ENCODE results near the gene HOXA1. TPM values are rescaled to one million over a fixed set of nuclear protein-coding genes. Genes with fewer than 3 reads are reported as not detected.

The HOXA1 gene
- 0.10 TPM in 1 of 2 replicates, not detected in the other for total RNA-seq (2014; rRNA removed; shearing (Covaris generic))

DNA sequence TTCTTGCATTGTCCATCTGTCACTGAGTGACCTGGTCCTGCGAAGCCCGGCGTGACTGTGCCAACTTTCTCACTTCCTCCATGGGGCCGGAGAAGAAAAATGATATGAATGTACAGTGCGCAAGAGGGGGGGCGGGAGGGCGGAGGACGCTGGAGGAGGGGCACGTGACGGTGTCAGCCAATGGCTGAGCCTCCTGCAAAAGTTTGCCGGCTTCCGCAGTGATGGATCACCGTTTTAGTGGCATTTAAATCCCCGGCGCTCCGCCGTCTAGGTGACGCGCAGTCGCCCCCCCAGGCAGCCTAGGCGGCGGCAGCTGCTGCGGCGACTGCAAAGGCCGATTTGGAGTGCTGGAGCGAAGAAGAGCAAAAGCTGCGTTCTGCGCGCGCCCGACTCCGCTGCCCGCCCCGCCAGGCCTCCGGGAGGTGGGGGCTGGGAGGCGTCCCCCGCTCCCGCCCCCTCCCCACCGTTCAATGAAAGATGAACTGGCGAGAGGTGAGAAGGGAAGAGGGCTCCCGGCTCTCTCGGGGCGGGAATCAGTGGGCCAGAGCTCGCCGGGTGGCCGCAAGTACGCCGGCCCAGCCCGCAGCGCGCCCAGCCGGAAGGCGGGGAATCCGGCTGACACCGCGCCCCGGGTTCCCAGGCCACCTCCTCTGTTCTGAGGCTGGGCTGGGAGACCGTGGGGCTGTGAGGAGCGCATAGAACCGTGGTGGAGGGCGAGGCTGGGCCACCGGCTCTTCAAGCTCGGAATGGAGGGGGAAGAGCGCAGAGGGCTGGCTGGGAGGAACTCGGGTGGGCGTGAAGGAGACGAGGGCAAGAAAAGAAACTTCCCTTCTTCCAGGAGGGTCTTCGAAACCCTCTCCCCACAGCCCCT, at the start of gene HOXA1:
HOXA1 (minus strand) TSS at position 104 of the 871 bp plus-strand sequence; CDS start at position 16, 88 bp downstream.
- peak; percentile 92 for DNase-seq
- peak within 1 kb of the TSS; percentile 39 for H3K4me3 ChIP-seq (ENCODE audit: insufficient read depth, low read depth, low read length)
- H3K27me3 ChIP-seq (ENCODE audit: control insufficient read depth, insufficient read depth, low read length) = peaks cover 90% of the 10 kb centered on the region
- no peaks in the 10 kb centered on the region for H3K36me3 ChIP-seq (replicated peaks; ENCODE audit: control insufficient read depth, insufficient read depth, low read length)

DNA sequence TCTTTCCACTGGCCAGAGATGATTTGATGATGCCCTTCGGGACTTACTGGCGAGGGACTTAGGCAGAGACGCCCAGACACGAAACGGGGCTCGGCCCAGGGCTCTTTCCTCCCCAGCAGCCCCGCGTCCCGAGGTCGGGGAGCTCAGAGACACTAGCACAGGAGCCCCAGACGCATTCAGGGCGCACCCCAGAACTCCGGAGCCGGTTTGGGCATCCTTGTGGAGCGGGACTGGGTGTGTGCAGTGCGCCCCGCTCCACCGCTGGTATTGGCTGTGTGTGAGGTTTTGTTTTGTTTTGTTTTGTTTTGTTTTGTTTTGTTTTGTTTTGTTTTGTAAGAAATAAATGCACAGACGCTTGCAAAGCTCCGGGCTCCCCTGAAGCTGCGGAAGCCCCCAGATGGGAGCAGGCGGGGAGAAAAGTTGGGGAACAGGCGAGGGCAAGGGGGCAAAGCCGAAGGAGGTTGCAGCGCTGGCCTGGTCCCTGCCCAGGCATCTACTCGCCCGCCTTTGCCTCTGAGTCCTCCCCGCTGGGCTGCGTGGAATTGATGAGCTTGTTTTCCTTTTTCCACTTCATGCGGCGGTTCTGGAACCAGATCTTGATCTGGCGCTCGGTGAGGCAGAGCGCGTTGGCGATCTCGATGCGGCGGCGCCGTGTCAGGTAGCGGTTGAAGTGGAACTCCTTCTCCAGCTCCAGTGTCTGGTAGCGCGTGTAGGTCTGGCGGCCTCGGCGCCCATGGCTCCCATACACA, 49.5 kb upstream of the HOXA1 start:
- Histone ChIP-seq H3K4me3 (ENCODE audit: insufficient read depth, low read depth, low read length) (no peak overlapping the region), H3K27me3 (ENCODE audit: control insufficient read depth, insufficient read depth, low read length) (peaks cover 99% of the 10 kb centered on the region), H3K36me3 (replicated peaks; ENCODE audit: control insufficient read depth, insufficient read depth, low read length) (no peaks in the 10 kb centered on the region)
- peak; percentile 66 for DNase-seq

DNA sequence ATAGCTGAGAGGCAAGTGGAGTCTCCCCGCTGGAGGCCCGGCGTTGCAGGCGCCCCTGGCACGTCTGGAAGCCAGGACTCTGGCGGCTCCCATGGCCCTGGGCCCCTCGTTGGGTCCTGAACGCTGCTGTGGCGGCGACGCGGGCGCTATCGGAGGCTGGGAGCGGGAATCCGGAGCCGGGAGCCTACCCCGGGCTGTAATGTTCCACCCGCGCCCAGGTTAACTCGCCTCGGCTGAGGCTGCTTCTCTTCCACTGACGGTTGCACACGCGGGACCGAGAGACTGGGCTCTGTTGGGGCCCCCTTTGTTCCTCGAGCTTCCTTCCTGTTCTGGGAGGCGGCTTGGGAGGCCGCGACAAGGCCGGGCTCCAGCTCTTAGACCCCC, 49.0 kb upstream of the HOXA1 start:
- DNase-seq = peak; percentile 76

DNA sequence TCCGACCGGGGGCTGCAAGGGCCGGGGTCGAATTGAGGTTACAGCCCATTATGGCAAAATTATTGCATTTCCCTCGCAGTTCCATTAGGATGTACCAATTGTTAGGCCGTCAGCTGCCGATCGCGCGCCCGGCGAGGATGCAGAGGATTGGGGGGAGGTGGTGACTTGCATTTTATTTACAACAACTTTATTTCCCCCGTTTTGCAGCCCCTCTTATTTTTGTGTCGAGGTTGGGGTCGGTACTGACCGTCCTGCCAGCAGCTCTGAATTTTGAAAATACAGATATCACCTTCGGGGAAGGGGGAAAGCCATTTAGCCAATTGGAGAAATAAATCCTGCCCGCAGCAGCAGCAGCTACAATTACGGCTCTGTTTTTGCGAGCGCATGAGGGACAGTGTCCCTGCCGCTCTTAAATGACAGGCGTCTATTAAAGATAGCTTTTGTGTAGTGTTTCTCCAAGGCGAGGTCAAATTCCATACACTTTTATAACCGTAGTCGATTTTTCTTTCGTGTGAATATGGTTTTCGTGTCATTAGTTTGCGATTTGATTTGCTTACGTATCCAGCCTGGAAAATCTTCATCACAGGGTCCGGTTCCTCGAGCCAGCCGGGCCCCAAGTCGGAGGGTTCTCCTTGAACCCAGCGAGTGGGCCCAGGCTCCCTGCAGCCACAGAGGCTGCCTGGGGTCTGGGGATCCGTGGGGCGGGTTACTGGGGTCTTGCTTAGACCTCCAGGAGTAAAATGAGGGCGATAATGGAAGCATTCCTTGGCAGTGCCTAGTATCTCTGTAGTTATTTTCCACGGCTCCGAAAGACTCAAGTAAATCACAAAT, 48.4 kb upstream of the HOXA1 start:
- H3K4me3 ChIP-seq (ENCODE audit: insufficient read depth, low read depth, low read length) = no peak overlapping the region
- H3K36me3 ChIP-seq (replicated peaks; ENCODE audit: control insufficient read depth, insufficient read depth, low read length) = no peaks in the 10 kb centered on the region
- peaks cover 99% of the 10 kb centered on the region for H3K27me3 ChIP-seq (ENCODE audit: control insufficient read depth, insufficient read depth, low read length)
- no peak for DNase-seq

More for the DNA sequence above, 49.0 kb upstream of the HOXA1 start:
- H3K27me3 ChIP-seq (ENCODE audit: control insufficient read depth, insufficient read depth, low read length) = peaks cover 99% of the 10 kb centered on the region
- H3K4me3 ChIP-seq (ENCODE audit: insufficient read depth, low read depth, low read length) = no peak overlapping the region
- H3K36me3 ChIP-seq (replicated peaks; ENCODE audit: control insufficient read depth, insufficient read depth, low read length) = no peaks in the 10 kb centered on the region

DNA sequence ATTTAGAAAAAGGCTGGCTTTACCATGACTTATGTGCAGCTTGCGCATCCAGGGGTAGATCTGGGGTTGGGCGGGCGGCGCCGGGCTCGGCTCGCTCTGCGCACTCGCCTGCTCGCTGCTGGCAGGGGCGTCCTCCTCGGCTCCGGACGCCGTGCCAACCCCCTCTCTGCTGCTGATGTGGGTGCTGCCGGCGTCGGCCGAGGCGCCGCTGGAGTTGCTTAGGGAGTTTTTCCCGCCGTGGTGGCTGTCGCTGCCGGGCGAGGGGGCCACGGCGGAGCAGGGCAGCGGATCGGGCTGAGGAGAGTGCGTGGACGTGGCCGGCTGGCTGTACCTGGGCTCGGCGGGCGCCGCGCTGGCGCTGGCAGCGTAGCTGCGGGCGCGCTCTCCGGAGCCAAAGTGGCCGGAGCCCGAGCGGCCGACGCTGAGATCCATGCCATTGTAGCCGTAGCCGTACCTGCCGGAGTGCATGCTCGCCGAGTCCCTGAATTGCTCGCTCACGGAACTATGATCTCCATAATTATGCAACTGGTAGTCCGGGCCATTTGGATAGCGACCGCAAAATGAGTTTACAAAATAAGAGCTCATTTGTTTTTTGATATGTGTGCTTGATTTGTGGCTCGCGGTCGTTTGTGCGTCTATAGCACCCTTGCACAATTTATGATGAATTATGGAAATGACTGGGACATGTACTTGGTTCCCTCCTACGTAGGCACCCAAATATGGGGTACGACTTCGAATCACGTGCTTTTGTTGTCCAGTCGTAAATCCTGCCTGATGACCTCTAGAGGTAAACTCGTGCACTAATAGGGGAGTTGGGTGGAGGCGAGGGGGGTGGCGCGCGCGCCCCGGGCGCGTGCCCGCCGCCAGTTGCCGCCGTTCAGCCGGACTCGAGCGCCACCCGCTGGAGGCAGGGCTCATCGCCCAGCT, 47.5 kb upstream of the HOXA1 start, which contains the start of gene HOXA5:
HOXA5 (minus strand) TSS at position 659 of the 927 bp plus-strand sequence; CDS start at position 585, 74 bp downstream.
- Histone ChIP-seq H3K27me3 (ENCODE audit: control insufficient read depth, insufficient read depth, low read length) (peaks cover 99% of the 10 kb centered on the region), H3K4me3 (ENCODE audit: insufficient read depth, low read depth, low read length) (peak within 1 kb of the TSS; percentile 27), H3K36me3 (replicated peaks; ENCODE audit: control insufficient read depth, insufficient read depth, low read length) (no peaks in the 10 kb centered on the region)
- peak; percentile 98 for DNase-seq

DNA sequence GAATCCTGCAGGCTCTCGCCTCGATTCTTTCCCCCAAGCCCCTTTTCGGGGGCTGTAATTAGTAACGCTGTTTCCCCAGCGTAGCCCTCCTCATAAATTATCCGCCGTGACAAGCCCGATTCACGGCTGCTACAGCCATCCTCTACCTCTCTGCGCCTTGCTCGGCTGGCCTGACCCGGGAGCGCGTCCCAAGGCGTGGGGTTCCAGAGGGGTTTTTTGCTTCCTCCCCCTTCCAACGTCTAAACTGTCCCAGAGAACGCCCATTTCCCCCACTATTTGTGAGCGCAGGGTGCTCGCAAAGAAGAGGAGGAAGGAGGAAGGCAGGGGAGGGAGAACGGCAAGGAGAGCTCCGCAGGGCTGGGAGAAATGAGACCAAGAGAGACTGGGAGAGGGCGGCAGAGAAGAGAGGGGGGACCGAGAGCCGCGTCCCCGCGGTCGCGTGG, 46.8 kb upstream of the HOXA1 start:
- no peaks in the 10 kb centered on the region for H3K36me3 ChIP-seq (replicated peaks; ENCODE audit: control insufficient read depth, insufficient read depth, low read length)
- no peak for DNase-seq
- H3K4me3 ChIP-seq (ENCODE audit: insufficient read depth, low read depth, low read length) = peak overlapping the region; percentile 27
- H3K27me3 ChIP-seq (ENCODE audit: control insufficient read depth, insufficient read depth, low read length) = peaks cover 99% of the 10 kb centered on the region

DNA sequence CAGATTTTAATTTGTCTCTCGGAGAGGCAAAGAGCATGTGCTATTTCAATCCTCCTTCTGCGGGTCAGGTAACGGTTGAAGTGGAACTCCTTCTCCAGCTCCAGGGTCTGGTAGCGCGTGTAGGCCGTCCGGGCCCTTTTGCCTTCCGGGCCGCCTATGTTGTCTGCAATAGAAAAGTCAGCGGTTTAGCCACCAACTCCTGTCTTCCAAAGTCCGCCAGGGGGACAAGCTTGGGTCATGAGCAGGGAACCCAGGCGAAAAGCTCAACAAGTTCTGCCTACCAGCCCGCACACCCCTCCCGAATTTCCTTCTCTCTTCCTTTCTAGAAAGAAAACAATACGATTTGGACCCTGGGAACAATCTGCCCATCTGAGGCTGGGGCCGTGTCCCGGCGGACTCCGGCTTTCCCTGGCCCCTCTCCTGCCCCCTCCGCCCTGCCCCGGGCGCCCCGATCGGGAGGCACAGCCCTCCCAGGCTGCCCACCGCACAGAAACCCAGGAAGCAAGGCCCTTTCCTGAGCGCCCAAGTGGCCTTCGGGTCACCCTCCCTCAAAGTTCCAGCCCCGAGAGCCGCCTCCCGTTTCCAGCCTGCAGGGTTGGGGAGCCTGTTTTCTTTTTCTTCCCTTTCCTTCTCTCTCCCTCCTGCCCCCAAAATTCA, 46.3 kb upstream of the HOXA1 start:
- Histone ChIP-seq H3K36me3 (replicated peaks; ENCODE audit: control insufficient read depth, insufficient read depth, low read length) (no peaks in the 10 kb centered on the region), H3K27me3 (ENCODE audit: control insufficient read depth, insufficient read depth, low read length) (peaks cover 99% of the 10 kb centered on the region), H3K4me3 (ENCODE audit: insufficient read depth, low read depth, low read length) (no peak overlapping the region)
- peak; percentile 82 for DNase-seq

DNA sequence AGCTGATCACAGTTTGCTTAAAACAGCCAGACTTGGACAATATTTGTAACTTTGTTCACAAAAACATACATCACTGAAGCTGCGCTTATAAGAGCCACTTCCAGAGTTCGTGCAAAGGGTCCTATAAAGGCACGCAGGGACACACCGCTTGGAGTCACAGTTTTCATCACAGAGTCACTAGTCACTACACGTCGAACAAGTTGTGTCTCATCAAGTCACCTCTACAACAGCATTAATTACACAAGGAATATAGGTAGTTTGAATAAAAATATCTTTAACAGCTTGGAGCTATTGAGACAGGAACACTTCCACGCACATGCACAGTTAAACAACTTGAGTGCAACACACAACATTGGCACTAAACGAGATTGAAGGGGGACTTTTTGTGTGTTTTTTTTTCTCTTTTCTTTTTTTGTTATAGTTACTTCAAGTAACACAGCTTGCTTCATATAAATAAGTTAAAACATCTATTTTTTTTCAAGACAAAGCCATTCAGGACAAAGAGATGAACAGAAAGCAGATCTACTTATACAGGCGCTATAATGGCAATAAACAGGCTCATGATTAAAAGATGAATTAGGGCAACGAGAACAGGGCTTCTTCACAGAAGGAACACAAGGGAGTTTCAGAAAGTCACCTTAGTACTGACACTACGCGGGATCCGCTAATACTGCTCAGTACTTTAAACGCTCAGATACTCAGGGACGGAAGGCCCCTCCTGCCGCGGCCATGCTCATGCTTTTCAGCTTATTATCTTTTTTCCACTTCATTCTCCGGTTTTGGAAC, 45.5 kb upstream of the HOXA1 start:
- Histone ChIP-seq H3K4me3 (ENCODE audit: insufficient read depth, low read depth, low read length) (no peak overlapping the region), H3K27me3 (ENCODE audit: control insufficient read depth, insufficient read depth, low read length) (peaks cover 99% of the 10 kb centered on the region)
- DNase-seq = no peak

DNA sequence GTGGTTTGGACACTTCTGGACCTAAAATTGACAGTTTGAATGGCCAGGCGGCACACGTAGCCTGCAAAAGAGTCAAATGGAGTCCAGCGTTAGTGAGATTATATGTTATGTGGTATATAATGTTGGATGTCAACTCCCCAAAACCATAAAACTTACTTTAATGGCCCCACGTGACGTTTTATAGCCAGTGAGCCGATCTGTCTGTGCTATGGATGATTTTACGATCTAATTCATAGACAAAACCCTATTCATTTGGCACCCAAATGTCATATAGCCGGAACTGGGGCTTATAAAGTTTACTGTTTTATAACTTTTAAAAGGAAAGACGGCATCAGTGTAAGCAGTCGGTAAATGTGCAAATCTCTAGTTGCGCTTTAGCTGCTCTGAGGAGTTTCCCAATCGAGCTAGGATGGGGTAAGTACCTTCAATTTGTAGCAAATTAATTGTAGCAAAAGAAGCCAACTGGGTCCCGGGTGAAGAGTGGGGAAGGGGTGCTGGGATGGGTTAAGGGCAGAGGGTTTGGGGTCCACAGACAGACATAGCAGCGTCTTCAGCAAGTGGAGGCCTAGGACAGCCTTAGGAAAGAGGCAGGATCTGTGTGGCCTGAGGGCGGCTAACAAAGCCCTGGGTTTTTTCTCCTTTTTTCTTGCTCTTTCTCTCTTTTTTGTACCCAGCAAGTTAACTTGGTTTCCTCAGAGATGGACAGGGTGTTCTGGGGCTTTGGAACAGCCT, 44.5 kb upstream of the HOXA1 start:
- Histone ChIP-seq H3K27me3 (ENCODE audit: control insufficient read depth, insufficient read depth, low read length) (peaks cover 99% of the 10 kb centered on the region), H3K4me3 (ENCODE audit: insufficient read depth, low read depth, low read length) (no peak overlapping the region), H3K36me3 (replicated peaks; ENCODE audit: control insufficient read depth, insufficient read depth, low read length) (no peaks in the 10 kb centered on the region)
- peak; percentile 38 for DNase-seq

More for the DNA sequence above, 45.5 kb upstream of the HOXA1 start:
- no peaks in the 10 kb centered on the region for H3K36me3 ChIP-seq (replicated peaks; ENCODE audit: control insufficient read depth, insufficient read depth, low read length)

DNA sequence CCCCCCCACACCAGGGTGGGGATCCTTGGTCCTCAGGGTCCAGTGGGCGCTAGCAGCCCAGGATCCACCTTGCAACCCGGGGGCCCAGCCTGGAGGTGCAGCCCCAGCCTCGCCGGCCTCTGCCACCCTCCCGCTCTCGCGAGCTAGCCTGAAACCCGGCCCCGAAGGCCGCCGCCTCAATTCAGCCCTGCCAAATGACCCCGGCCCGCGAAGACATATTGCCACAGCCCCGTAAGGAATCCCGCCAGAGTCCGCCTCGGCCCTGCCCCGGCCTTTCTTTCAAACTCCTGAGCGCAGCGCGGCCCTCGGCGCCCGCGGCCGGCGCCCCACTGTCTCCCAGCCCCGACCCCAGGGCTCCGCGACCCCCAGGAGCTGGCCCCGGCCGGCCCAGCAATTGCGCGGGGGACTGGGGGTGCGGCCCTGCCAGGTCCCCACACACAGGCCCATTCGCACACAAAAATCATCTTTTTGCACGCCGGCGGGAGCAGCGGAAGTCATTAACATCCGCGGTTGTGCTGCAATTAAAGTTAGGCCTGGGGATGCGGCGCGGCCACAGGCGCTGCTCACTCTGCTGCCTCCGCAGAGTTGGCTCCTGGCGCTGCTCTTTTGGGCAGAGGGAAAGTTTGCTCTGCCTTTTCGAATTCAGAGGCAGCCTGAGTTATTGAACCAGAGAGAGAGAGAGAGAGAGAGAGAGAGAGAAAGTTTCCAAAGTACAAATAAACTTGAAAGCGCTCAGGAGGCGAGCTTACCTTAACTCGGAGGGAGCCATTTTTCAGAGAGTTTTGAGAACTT, 43.7 kb upstream of the HOXA1 start:
- no peaks in the 10 kb centered on the region for H3K36me3 ChIP-seq (replicated peaks; ENCODE audit: control insufficient read depth, insufficient read depth, low read length)
- no peak overlapping the region for H3K4me3 ChIP-seq (ENCODE audit: insufficient read depth, low read depth, low read length)
- H3K27me3 ChIP-seq (ENCODE audit: control insufficient read depth, insufficient read depth, low read length) = peaks cover 99% of the 10 kb centered on the region
- peak; percentile 82 for DNase-seq

DNA sequence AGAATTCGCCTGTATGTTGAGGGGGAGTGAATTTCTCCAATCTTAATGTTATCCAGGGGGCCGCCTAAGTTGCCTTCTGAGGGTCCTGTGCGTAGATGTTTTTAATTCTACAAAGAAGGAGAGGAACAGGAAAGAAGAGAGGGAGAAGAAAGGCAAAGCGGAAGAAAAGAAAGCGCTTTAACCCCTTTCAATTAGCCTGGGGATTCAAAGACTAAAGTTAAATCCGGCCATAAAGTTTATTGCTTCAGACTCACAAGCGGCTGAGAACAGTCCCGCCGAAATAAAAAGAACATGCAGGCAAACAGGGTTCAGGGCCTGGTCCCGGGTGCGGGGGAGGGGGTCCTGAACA, 43.2 kb upstream of the HOXA1 start:
- Histone ChIP-seq H3K36me3 (replicated peaks; ENCODE audit: control insufficient read depth, insufficient read depth, low read length) (no peaks in the 10 kb centered on the region), H3K27me3 (ENCODE audit: control insufficient read depth, insufficient read depth, low read length) (peaks cover 99% of the 10 kb centered on the region), H3K4me3 (ENCODE audit: insufficient read depth, low read depth, low read length) (no peak overlapping the region)
- DNase-seq = no peak
